ENCODE data around the gene MEIOC. TPM values are rescaled to one million over a fixed set of nuclear protein-coding genes. Genes with fewer than 3 reads are reported as not detected.

The MEIOC gene
- total RNA-seq, 1 experiment from 2014 or later: 3.0 TPM

GRCh38 chr17:44653954-44654353 is 2.3 kb upstream of the MEIOC start:
- Mint-ChIP-seq H3K36me3 (ENCODE audit: insufficient read depth in 1 of 3, low read depth in 3 of 3) (peaks cover 2 to 9% (median 4%) of the 10 kb centered on the region in 3 experiments; a peak in 5 of 7 replicates), H3K9me3 (peaks cover 6 to 12% of the 10 kb centered on the region in 2 experiments), H3K27me3 (ENCODE audit: low read depth) (peaks cover 80% of the 10 kb centered on the region), H3K4me3 (no peak overlapping the region), H3K4me1 (peaks cover 0 to 3% of the 10 kb centered on the region in 2 experiments; a peak in 2 of 4 replicates), H3K27ac (no peak overlapping the region)
- TF ChIP-seq CTCF (conservative IDR thresholded peaks at IDR 0.05): no peak
- DNase-seq: no peak
- H2BK5ac ChIP-seq (ENCODE audit: insufficient read length, low read length): no peak overlapping the region
- H3K4me2 ChIP-seq (ENCODE audit: insufficient read depth, insufficient read length, low read length): no peak overlapping the region
- WGBS (ENCODE audit: extremely low coverage, insufficient read length, low lambda C conversion rate): no CpG with 5 or more reads among the region's 1 CpG
- no peak overlapping the region for H3T11ph ChIP-seq (ENCODE audit: low read length)
- no peak overlapping the region for H3K27ac ChIP-seq (ENCODE audit: insufficient read length, low read depth, low read length)
- H3K9ac ChIP-seq (ENCODE audit: extremely low read depth, insufficient read length, low read length): no peak overlapping the region
- H3K79me1 ChIP-seq (ENCODE audit: insufficient read depth, low read depth, low read length, poor library complexity, severe bottlenecking): no peaks in the 10 kb centered on the region
- H4K8ac ChIP-seq (replicated peaks; ENCODE audit: insufficient read length, low read depth, low read length): no peak overlapping the region
- no peaks in the 10 kb centered on the region for H3K4me1 ChIP-seq (ENCODE audit: insufficient read depth, low read length)
- no peak overlapping the region for H2BK20ac ChIP-seq (ENCODE audit: low read depth, low read length, poor library complexity, severe bottlenecking)
- no peak overlapping the region for H2BK120ac ChIP-seq (ENCODE audit: low read depth, low read length, poor library complexity, severe bottlenecking)
- H4K5ac ChIP-seq (ENCODE audit: insufficient read length, low read depth, low read length): no peak overlapping the region
- no peak overlapping the region for H2BK15ac ChIP-seq (ENCODE audit: low read depth, low read length)
- no peak overlapping the region for H2BK12ac ChIP-seq (ENCODE audit: insufficient read length, low read depth, low read length)
- H3K4ac ChIP-seq (ENCODE audit: low read depth, low read length): no peak overlapping the region
- H3K14ac ChIP-seq (ENCODE audit: insufficient read depth, low read length): no peak overlapping the region
- peaks cover 7% of the 10 kb centered on the region for H3K23me2 ChIP-seq (ENCODE audit: insufficient read length, low read depth, low read length, poor library complexity, severe bottlenecking)
- peaks cover 9% of the 10 kb centered on the region for H3K27me3 ChIP-seq (ENCODE audit: insufficient read depth, low read length)
- no peaks in the 10 kb centered on the region for H3K9me3 ChIP-seq (ENCODE audit: control insufficient read depth, low read depth, low read length)
- H3K23ac ChIP-seq (ENCODE audit: insufficient read length, low read depth, low read length): no peak overlapping the region
- H4K20me1 ChIP-seq (ENCODE audit: control insufficient read depth, insufficient read depth, insufficient read length): no peaks in the 10 kb centered on the region
- no peak overlapping the region for H3K56ac ChIP-seq (ENCODE audit: insufficient read length, low read depth, low read length)
- no peak overlapping the region for H4K91ac ChIP-seq (ENCODE audit: insufficient read length, low read depth, low read length)
- no peaks in the 10 kb centered on the region for H3K79me2 ChIP-seq (ENCODE audit: insufficient read depth, low read length)
- no peak overlapping the region for H3K18ac ChIP-seq (ENCODE audit: insufficient read length, low read depth, low read length)
- no peak overlapping the region for H2AFZ ChIP-seq (ENCODE audit: low read length)
- no peak overlapping the region for H2AK5ac ChIP-seq (ENCODE audit: insufficient read length, low read length)

Measured in H9 (cell line).